Epithelial cell of proximal tubule (primary cell): ENCODE results near the gene MYRIP. TPM values are rescaled to one million over a fixed set of nuclear protein-coding genes. Genes with fewer than 3 reads are reported as not detected.
"Not testable (repeated sequence)": the region's sequence is repeated elsewhere in the genome, so short reads cannot be mapped to it uniquely, and the experiment has no call there.

Experiments
- DNase-seq: peaks from one replicate; pipeline ENCODE4 v3.0.0-alpha.2; 2011; ENCODE audit warnings: low read depth
- H3K4me3 ChIP-seq: 2 replicates; pipeline ENCODE4 v1.5.1; 2011; ENCODE audit warnings: low read depth, mild to moderate bottlenecking, low read length
- CTCF ChIP-seq: conservative IDR thresholded peaks from 2 replicates; pipeline ENCODE4 v1.5.1; 2012; ENCODE audit warnings: low read depth, mild to moderate bottlenecking, low read length
- total RNA-seq: library from RNA; depleted of rRNA; stranded (reverse); fragments of >200 nt; gene quantifications from 2 replicates; pipeline ENCODE4 v1.2.3, GENCODE V29; 2015

The MYRIP gene
- 0.12 and 0.29 TPM in 2 replicates for total RNA-seq

DNA sequence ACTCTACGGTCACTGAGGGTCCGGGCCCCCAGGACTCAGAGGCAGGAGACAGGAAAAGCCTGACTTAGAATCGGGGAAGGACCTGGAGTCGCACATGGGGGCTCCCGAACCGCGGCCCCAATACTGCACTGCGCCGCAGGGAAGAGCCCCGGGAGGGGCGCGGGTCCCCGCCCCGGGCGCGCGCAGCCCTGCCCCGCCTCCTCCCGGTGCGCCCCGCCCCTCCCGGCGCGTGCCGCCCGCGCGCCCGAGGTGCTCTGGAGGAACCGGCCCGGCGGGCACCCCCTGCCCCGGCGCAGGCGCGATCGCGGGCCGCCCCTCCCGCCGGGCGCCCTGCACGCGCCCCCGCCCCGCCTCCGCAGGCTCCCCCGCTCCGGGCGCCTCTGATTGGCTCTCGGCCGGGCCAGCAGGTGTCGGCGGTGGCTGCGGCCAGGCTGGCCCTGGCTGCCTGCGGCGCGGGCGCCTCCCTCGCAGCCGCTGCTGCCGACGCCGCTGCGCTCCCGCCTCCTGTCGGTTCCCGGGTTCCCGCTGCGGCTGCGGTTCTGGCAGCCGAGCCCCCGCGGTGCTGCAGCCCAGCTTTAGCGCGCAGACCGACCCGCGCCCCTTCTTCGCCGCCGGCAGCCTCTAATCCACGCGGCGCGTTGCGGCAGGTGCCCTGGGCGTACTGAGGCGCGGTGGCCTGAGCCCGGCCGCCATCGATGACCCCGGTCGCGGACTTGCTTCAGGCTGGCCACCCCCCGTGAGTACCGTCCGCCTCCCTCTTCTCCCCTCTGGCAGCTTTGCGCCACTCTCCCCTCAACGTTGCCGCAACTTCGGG, at the start of gene MYRIP:
TSS of gene MYRIP (plus strand) at position 429 of the 814 bp plus-strand sequence. CDS start 91,208 bp downstream, outside the sequence.
- peak within 1 kb of the TSS; percentile 67 for H3K4me3 ChIP-seq
- no peak for TF ChIP-seq CTCF

DNA sequence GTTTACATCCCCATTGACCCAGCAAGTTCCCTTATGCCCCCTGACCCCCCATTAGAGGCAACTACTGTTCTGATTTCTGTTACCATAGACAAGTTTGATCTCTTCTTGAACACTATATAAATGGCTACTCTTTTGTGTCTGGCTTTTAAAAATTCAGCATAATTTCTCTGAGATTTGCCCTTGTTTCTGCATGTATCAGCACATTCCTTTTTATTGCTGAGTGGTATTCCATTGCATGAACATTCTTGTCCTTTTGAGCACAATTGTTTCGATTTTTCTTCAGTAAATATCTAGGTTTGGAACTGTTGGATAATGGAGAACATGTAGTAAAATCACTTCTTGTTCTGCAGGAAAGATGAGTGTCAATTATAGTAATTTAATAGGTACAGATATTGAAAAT, 49.1 kb upstream of the MYRIP start:
- TF ChIP-seq CTCF, result no peak
- no peak for DNase-seq
- no peak overlapping the region for H3K4me3 ChIP-seq

More for the DNA sequence above, at the start of gene MYRIP:
- no peak for DNase-seq

DNA sequence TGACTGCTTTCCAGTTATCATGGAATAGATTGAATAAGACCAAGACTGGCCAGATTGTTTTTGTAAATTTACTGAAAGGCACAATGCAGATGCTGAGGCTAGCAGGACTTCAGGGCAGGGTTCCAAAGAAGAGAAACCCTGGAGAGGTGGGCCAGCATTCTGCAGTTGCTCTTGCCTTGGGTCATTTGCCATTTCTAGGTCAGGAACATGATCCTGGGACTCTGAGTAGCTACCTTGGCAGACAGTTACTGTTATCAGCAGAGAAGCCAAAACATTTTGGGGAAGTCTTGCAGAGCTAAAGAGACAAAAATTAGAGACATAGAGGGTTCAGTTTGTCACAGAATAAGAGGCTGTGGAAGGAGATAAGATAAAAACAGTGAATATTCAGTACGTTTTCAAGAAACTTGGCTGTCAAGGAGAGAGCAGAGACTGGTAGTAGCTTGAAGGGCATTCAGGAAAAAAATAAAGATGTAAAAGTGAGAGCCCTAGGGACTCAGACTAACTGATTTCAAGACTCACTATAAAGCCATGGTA, 46.8 kb upstream of the MYRIP start:
- no peak overlapping the region for H3K4me3 ChIP-seq
- no peak for DNase-seq
- TF ChIP-seq CTCF, result no peak

GRCh38 chr3:39763390-39763789, 46.0 kb upstream of the MYRIP start:
- no peak overlapping the region for H3K4me3 ChIP-seq
- TF ChIP-seq CTCF, result no peak
- DNase-seq, result no peak

GRCh38 chr3:39765575-39765974, 43.8 kb upstream of the MYRIP start:
- TF ChIP-seq CTCF, result no peak
- no peak for DNase-seq
- no peak overlapping the region for H3K4me3 ChIP-seq

DNA sequence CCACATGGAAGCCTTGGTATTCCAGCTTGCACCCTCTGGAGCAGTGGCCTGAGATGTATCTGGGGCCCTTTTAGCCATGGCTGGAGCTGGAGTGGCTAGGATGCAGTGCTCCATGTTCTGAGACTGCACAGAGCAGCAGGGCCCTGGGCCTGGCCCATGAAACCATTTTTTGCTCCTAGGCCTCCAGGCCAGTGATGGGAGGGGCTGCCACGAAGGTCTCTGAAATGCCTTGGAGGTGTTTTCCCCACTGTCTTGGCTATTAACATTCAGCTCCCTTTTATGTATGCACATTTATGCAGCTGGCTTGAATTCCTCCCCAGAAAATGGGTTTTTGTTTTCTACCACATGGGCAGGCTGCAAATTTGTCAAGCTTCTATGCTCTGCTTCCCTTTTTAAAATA, 43.0 kb upstream of the MYRIP start:
- no peak for DNase-seq
- TF ChIP-seq CTCF, result no peak
- no peak overlapping the region for H3K4me3 ChIP-seq

GRCh38 chr3:39766909-39767308, 42.5 kb upstream of the MYRIP start:
- not testable (repeated sequence) for H3K4me3 ChIP-seq, DNase-seq

DNA sequence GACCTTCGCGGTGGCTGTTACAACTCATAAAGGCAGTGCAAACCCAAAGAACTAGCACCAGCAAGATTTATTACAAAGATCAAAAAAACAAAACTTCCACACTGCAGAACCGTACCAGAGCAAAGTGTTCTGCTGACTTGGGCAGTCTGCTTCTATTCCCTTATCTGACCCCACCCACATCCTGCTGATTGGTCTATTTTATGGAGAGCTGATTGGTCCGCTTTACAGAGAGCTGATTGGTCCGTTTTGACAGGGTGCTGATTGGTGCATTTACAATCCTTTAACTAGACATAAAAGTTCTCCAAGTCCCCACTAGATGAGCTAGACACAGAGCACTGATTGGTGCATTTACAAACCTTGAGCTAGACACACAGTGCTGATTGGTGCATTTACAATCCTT, 31.2 kb upstream of the MYRIP start:
- not testable (repeated sequence) for DNase-seq, H3K4me3 ChIP-seq
